Smooth muscle cell of the brain vasculature (primary cell): ENCODE data around the gene GALNT1.
"Not testable (repeated sequence)": the region's sequence is repeated elsewhere in the genome, so short reads cannot be mapped to it uniquely, and the experiment has no call there.

Experiments used
- DNase-seq: peaks from one replicate; pipeline ENCODE4 v3.0.0-alpha.2; 2012; ENCODE audit warnings: low read depth, low spot score

Gene GALNT1

DNA sequence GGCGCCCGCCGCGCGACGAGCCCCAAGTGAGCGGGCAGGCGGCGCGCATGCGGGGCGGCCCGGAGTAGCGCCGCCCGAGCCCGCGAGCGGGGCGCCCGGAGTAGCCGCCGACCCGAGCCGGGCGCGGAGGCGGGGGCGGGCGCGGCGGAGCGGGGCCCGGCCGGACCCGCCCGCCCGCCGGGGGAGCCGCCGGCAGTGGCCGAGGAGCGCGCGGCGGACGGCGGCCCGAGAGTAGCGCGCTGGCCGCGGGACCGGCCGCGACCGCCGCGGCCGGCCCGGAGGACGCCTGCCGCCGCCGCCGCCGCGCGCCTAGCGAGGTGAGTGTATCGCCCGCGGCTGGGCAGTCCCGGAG is at the start of gene GALNT1:
GALNT1 (plus strand) TSS at position 195 of the 352 bp plus-strand sequence. CDS start 72,923 bp downstream, outside the sequence.
- no peak for DNase-seq

DNA sequence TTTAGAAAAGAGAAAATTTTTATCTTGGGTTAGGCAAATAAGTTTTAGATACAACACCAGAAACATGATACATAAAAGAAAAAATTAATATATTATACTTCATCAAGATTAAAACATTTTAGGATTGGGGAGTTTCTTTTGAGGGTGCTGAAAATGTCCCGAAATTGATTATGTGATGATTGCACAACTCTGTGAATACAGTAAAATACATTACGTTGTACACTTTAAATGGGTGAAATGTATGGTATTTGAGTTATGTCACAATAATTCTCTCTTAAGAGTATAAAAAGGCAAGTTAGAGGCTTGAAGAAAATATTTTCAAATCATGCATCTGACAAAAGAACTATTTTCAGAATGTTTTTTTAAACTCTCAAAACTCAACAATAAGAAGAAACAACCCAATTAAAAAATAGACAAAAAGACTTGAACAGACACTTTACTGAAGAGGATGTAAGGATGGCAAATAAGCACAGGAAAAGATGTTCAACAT is 47.6 kb upstream of the GALNT1 start:
- no peak for DNase-seq

DNA sequence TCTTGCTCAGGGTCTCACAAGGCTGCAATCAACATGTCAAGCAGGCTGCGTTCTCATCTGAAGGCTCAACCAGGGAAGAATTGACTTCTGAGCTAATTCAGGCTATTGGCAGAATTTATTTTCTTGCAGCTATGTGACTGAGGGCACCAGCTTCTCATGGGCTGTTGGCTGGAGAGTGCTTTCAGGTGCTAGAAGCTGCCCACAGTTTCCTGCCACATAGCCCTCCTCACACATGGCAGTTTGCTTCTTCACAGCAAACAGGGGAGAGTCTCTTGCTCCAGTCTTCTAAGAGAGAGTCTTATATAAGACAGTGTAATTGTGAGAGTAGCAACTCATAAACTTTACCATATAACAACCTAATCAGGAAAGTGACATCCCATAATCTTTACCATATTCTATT is 46.2 kb upstream of the GALNT1 start:
- no peak for DNase-seq

DNA sequence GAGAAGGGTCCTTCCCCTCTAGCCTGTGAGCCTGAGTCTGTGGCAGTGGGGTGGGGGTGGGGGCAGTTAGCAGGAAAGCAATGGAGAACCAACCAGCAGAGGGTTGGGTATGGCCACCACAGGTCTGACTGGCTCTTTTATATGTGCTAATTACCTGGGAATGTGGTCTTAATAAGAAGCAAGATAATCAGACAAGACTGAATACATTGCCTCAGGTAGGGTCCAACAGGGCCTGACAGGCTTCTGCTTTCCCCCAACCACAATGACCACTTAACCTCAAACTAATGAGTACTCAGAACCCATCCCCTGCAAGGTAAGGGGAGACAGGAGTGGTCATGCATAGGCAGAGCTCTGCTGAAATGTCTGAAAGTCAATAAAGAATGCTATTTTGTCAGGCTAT is 39.2 kb upstream of the GALNT1 start:
- DNase-seq, result no peak

DNA sequence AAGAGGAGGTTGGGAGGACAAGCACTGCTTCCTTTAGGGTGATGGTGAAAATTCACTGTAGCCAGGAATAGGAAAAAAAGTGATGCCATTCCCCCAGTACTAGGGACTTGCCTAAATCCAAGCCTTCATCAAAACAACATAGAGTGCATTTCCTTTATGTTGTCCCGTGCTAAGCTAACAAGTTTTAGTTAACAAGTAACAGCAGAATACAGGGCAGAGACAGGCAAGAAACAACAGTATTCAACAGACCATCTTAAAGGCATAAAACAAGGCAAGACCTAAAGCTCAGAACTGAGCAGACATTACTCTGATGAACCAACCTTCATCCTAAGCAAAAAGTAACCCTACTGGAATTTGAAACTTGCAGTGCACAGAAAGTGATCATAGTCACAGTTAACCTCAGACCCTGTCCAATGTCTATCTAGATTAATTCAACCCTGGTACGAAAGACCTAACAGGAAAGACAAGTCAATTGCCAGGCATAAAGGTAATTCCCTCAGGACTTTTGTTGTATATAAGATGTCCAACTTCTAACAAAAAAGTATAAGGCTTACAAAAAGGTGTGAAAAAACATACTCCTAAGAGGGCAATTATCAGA is 34.4 kb upstream of the GALNT1 start:
- DNase-seq, result no peak

DNA sequence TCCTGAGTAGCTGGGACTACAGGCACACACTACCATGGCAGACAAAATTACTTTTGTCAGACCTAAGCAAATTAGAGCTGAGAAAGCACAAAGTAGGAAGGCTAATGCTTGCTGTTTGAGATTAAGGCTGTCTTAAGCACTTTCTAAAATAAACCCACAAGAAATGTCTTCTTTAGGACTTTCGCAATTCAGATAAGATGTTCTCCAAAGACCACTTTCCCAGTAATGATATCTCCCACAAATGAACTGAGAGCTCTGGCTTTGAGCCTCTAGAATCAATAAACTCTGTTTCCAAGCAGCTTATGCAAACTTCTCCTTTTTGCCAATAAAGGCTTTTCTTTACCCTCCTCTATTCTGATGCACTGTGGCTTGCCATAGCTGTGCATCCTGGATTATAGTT is 32.0 kb upstream of the GALNT1 start:
- DNase-seq, result no peak

DNA sequence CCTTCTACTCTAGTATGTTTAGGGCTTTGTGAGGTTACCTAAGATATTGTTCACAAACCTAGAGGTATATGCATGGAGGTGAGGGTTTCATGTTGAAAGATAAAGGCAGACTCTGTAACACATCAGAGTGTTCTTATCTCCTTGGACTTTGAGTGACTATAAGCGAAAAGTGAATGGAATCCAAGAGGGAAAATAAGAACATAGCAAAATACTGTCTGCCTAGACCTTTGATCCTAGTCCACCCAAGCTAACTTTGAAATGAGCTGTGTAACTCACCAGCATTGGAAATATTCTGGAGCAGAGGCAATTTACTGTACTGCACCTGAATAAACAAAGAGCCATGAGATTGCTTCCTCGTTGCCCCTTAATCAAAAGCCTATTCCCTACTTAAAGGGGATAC is 28.2 kb upstream of the GALNT1 start:
- no peak for DNase-seq

DNA sequence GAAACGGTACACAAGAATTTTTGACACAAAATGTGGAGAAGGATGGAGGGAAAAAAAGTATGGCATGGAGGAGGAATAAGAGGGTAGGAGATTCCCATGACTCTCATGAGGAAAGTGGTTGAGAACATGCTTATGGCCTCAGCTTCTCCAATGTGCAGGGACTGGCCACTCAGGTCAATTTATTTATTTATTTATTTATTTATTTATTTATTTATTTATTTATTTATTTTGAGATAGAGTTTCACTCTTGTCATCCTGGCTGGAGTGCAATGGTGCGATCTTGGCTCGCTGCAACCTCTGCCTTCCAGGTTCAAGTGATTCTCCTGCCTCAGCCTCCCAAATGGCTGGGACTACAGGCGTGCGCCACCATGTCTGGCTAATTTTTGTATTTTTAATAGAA is 26.0 kb upstream of the GALNT1 start:
- not testable (repeated sequence) for DNase-seq

DNA sequence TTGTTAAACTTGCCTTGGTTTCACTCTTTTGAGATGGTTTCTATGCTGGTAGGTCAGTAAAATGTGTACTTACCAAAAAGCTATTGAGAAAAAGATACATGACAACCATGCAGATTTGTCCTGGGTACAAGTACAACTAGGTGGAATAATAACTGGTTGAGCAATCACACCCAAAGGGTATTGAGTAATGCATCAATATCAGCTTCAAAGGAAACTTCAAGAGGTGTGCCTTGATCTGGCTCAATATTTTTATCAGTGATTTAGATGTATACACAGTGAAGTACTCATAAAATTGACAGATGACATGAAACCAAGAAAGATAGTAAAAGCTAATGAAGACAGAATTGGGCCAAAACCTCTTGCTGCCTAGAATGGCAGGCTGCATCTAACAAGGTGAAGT is 21.7 kb upstream of the GALNT1 start:
- DNase-seq, result no peak

DNA sequence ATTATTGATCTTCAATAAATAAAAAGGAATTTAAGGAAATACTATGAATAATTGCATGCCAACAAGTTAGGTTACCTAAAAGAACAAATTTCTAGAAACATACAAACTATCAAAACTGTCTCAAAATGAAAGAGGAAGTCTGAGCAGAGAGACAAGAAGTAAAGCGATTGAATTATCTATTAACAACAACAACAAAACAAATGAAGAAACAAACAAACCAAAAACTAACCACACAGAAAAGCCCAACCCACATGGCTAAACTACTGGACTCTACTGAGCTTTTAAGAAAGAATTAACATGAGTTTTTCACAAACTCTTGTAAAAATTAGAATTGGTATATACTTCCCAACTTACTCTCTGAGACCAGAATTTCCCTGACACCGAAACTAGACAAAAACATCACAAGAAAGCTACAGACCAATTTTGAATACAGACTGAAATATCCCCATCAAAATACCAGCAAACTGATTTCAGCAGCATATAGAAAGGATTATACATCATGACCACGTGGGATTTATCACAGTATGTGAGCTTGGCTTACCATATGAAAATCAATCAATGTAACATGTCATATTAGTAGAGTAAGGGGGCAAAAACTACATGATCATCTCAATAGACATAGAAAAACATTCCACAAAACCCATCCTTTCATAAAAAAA is 16.6 kb upstream of the GALNT1 start:
- DNase-seq, result no peak

DNA sequence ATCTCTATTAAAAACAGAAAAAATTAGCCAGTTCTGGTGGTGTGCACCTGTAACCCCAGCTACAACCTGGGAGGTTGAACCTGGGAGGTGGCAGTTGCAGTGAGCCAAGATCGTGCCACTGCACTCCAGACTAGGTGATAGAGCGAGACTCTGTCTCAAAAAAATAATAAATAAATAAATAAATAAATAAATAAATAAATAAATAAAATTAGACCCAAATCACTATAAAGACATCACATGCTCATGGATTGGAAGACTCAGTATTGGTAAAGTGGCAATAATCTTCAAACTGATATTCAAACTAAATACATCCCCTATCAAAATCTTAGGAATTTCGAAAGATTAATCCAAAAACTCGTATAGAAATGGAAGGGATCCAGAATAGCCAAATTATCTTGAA is 15.5 kb upstream of the GALNT1 start:
- no peak for DNase-seq

DNA sequence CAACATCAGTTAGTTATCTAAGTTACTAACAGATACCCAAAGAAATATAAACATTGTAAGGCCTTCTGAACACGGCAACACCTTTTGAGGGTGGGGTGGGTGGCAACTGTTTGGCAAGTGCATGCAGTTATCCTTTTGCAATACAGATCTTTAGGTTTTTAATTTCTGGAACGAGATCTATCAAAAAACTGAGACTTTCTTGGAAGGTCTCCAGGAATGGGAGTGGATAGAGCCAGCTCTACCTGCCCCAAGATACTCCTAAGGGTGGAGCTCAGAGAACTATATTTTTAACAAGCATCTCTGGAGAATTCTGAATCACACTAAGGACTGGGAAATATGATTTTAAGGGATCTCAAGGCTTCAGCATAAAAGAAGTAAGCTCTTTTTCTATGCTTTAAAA is 11.4 kb upstream of the GALNT1 start:
- DNase-seq, result no peak

DNA sequence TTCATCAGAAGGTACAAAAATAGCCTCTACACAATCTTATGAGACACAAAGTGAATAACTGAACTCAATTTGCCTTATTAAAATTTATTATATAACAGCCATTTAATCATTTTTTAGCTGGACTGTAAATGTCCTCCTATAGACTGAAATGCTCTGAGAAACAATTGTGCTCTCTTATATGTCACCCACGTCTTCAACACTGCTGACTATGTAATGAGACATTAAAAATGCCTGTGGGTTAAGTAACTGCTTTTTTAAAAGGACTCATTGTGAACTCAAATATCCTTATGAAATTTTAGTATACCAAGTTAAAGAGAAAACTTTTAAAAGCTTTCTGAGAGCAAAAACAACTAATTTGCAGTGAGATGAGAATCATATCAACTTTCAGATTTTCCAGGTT is 10.4 kb upstream of the GALNT1 start:
- no peak for DNase-seq

DNA sequence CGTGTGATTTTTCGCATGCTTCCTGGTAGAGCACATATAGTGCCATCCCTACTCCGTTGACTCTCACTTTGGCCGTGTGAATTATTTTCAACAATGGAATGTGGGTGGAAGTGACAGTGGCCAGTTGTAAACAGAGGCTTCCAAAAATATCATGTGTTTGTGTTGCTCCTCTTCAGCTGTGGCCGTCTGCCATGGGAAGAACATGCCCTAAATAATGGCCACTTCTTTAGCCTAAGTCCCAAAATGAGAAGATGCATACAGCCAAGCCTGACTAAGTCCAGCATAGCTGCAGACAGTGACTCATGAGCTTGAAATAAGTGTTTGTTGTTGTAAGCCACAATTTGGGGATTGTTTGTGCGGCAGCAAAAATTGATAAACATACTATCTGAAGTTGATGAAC is 8.9 kb upstream of the GALNT1 start:
- DNase-seq, result no peak

DNA sequence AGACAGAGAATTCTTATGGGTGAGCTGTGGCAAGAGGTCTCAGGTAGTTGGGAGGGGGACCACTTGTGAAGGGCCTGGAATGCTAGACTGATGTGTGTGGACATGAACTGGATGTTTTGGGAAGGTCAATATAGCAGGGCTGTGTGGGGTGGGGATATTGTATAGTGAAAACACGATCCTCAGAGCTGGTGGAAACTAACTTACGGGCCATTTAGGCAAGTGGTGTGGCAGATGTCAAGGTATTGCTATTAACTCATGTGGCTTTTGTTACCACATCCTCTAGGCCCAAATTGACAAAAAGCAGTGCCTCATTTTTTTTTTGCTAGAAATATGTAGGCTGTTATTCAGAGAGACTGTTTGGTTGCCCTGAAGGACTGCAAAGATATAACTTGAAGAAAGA is 8.0 kb upstream of the GALNT1 start:
- no peak for DNase-seq

DNA sequence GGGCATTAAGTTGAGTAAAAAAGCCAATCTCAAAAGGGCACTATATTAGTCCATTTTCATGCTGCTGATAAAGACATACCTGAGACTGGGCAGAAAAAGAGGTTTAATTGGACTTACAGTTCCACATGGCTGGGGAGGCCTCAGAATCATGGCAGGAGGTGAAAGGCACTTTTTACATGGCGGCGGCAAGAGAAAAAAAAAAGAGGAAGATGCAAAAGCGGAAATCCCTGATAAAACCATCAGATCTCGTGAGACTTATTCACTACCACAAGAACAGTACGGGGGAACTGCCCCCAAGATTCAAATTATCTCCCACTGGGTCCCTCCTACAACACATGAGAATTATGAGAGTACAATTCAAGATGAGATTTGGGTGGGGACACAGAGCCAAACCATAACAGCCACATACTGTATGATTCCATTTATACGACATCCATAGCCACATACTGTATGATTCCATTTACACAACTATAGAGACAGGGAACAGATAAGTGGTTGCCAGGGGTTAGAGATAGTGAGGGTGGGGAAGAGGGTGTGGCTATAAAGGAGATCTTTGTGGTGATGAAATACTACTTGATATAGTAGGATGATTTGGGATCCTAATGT is 5.2 kb upstream of the GALNT1 start:
- DNase-seq, result not testable (repeated sequence)

DNA sequence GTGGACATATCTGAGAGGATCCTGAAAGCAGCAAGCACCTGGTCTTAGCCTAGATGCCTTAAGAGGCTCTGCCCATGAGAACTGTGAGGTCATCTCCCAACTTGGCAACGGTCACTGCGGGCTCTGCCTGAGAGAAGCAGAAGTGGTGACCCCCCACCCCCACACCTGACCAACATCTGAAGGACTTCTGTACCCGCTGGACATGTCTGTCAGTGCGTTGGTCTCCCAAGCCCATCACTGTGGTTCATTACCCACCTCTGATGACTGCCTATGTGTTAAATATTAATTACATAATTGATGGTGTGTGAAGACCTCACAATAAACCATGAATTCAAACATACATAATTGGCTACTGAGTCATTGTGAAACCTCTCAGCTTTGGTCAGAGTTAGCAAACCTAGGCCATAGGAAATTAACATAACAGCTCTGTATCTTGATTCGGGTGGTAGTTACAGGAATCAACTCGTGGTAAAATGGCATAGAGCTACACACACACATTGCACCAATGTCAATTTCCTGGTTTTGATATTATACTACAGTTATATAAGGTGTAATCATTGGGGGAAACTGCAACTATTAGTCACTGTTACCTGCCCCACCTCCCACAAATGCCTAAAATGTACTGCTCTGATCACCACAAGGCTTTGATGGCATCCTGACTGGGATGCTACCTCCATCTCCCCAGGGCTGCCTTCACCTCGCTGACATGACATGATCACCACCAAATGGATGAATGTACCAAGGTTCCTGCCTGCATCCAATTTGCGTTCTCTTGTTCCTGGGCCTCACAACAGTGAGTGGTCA is 4.3 kb upstream of the GALNT1 start:
- no peak for DNase-seq

DNA sequence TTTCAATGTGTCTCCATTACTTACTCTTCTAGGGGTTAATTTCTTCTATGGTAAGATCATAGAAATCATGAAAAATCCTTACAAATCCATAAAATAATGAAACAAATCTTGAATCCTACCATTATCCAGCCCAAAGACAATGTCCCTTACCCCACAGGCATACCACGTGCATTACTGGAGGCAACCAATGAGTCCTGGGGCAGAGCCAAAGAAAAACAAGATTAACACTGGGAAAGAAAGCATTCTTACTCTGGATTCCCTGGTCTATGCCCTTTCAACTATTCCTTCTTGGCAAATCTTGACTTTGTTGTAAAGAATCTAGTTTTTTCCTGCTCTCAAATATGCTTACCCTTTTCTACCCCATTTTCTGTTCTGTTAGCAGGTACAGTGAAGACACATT is 3.1 kb upstream of the GALNT1 start:
- DNase-seq, result no peak

DNA sequence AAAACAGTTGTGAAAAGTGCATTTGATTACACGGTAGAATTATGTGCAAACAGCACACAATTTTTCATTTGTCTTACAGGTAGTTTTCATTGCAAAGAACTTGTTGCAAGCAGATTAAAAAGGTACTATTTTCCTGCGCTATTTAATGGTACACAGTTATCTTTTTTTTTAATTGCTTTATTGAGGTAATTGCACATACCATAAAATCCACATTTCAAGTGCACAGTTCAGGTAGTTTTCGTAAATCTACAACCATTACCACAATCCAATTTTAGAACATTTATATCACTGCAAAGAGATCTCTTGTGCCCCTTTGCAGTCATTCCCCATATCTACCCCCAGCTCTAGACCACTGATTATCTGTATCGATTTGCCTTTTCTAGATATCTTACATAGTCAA is 2.6 kb upstream of the GALNT1 start:
- no peak for DNase-seq

DNA sequence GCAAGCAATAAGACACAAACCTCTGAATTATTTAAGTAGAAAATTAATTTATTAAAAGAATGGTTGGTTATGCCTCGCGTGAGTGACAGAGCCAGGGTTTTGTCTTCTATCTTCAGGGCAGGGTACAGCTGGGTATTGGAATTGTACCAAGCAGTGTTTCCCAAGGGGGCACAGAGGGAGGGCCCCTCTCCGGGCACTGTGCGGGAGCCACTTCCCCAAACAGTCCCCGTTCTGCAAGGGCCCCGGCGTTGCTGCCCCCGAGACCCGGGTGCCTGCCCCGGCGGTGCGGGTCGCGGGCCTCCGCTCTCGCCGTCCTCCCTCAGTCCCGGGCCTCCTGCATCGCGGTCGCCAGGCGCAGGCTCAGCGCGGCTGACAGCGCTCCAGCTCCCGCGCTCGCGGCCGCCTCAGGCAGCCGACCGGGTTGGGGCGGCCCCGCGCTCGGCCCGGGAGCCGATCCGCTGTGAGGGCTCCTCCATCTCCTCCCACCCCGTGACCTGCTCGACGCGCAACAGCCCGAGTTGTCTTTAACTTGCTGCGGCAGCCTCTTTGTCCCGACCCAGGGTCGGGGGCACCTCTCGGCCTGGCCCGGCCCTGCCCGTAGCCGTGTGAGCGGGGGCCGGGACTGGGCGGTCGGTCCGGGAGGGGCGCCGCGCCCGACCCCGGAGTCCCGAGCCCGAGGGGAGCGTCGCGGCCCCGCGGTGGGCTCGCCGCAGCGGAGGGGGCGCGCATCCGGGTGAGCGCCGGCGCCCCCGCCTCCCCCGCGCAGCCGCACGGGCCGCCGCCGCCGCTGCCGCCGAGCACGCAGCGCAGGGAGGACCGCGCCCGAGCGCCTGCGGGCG is 620 bp upstream of the GALNT1 start:
- DNase-seq, result no peak

DNA sequence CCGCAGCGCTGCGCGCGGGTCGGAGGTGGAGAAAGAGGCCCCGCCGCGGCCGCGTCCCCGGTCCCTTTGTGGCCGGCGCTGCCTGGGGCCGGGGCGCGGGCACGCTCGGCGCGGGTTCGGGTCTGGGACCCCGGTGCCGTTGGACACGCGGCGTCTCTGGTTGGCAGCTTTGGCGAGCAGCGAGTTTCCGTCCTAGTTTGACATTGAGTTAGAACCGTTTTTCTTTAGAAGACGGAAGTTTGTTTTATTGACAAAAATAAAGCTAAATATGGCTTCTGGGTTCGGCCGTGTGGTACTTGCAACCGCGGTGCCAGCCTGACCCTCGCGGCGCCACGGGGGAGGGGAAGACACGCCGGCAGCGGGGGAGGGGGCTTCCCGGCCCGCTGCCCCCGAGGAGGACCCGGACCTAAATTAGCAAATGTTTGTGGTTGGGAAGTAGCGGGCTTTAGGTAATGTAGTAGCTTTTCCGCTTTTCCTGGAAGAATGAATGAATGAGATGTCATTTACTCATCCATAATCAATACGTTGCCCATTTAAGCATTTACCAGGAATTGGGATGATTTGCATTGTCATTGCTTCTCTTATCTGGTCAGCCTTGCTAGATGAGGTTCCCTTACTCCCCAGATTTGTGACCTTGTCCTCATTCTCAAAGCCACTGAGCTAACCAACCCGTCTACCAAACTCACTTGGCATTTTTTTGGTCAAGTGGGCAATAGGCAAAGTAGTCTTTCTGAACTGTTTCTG is 530 bp downstream of the GALNT1 start:
- DNase-seq, result no peak
